MM.1S (cell line): Measurements from ENCODE around the gene EDARADD.

Source experiments
- CTCF ChIP-seq: fragments of 300-600 bp; sonication (generic); IDR thresholded peaks from 2 replicates; pipeline ENCODE4 v1.5.1; 2016; ENCODE audit warnings: antibody characterized with exemption, low read length, mixed read lengths
- EZH2 ChIP-seq: fragments of 300-600 bp; sonication (generic); optimal IDR thresholded peaks from 2 replicates; pipeline ENCODE3; 2017; ENCODE audit warnings: low read depth, mild to moderate bottlenecking, antibody characterized with exemption, low read length, mixed read lengths

GRCh38 chr1:236530959-236531358 lies 136.9 kb downstream of the EDARADD start:
- TF ChIP-seq CTCF (no peak), EZH2 (no peak)
